HEK293 (cell line): ENCODE results near the gene MADD.

Experiments used
- CTCF ChIA-PET: fragments of 350-600 bp; formaldehyde crosslinking; extraction: SDS; loops from one replicate; lab custom pipeline; 2021; ENCODE audit warnings: antibody characterized with exemption; lab: Yijun Ruan, JAX
- POLR2A ChIA-PET: fragments of 300-600 bp; formaldehyde crosslinking; extraction: SDS; loops from one replicate; lab custom pipeline; 2020; ENCODE audit warnings: antibody characterized with exemption, inconsistent platforms; lab: Yijun Ruan, JAX
- H3K27ac ChIP-seq: fragments of 200-500 bp; sonication (Bioruptor generic); 2 replicates; pipeline ENCODE4 v1.5.1; 2014; ENCODE audit warnings: low read depth, low read length, control low read depth, inconsistent platforms; ENCODE audit errors: extremely low read depth
- H3K36me3 ChIP-seq, 2 experiments: fragments of 200-500 bp in 1 of 2; sonication (Bioruptor generic) in 1 of 2; 1 replicate in 1 of 2; 2 replicates in 1 of 2; pipeline ENCODE4 v1.5.1; 2014 to 2017; ENCODE audit warnings: inconsistent platforms in 2 of 2, low read length in 2 of 2; ENCODE audit not compliant: control insufficient read depth in 2 of 2, insufficient read depth in 1 of 2
- H3K4me1 ChIP-seq: fragments of 200-500 bp; sonication (Bioruptor generic); 2 replicates; pipeline ENCODE4 v1.5.1; 2014; ENCODE audit warnings: mild to moderate bottlenecking, low read length, inconsistent platforms; ENCODE audit not compliant: control insufficient read depth, insufficient read depth
- H3K4me3 ChIP-seq: 2 replicates; pipeline ENCODE4 v1.5.1; 2011; ENCODE audit warnings: low read depth, mild to moderate bottlenecking, control low read depth, low read length, moderate library complexity
- H3K9me3 ChIP-seq: fragments of 200-500 bp; sonication (Bioruptor generic); 2 replicates; pipeline ENCODE4 v1.5.1; 2014; ENCODE audit warnings: low read depth, low read length, inconsistent platforms; ENCODE audit not compliant: control insufficient read depth, insufficient read depth
- CTCF ChIP-seq: fragments of 450-650 bp; formaldehyde crosslinking; IDR thresholded peaks from 2 replicates; pipeline ENCODE4 v1.5.1; 2016; ENCODE audit warnings: missing biosample characterization, missing genetic modification characterization
- GFI1B ChIP-seq: fragments of 450-650 bp; formaldehyde crosslinking; IDR thresholded peaks from 2 replicates; pipeline ENCODE4 v1.5.1; 2016; ENCODE audit warnings: missing biosample characterization, missing genetic modification characterization
- KLF16 ChIP-seq: fragments of 450-650 bp; formaldehyde crosslinking; IDR thresholded peaks from 2 replicates; pipeline ENCODE4 v1.5.1; 2017; ENCODE audit warnings: missing biosample characterization, missing genetic modification characterization
- PATZ1 ChIP-seq: fragments of 450-650 bp; formaldehyde crosslinking; IDR thresholded peaks from 2 replicates; pipeline ENCODE4 v1.5.1; 2016; ENCODE audit warnings: missing biosample characterization, missing genetic modification characterization
- PRDM10 ChIP-seq: fragments of 450-650 bp; formaldehyde crosslinking; IDR thresholded peaks from 2 replicates; pipeline ENCODE4 v1.5.1; 2016; ENCODE audit warnings: missing biosample characterization, missing genetic modification characterization
- PRDM6 ChIP-seq: fragments of 450-650 bp; formaldehyde crosslinking; IDR thresholded peaks from 2 replicates; pipeline ENCODE4 v1.5.1; 2017; ENCODE audit warnings: missing biosample characterization, missing genetic modification characterization
- YY2 ChIP-seq: fragments of 450-650 bp; formaldehyde crosslinking; IDR thresholded peaks from 2 replicates; pipeline ENCODE4 v1.5.1; 2016; ENCODE audit warnings: missing biosample characterization, missing genetic modification characterization
- ZBTB17 ChIP-seq: fragments of 450-650 bp; formaldehyde crosslinking; IDR thresholded peaks from 2 replicates; pipeline ENCODE4 v1.5.1; 2016; ENCODE audit warnings: missing biosample characterization, missing genetic modification characterization
- ZFHX2 ChIP-seq: fragments of 450-650 bp; formaldehyde crosslinking; conservative IDR thresholded peaks from 2 replicates; pipeline ENCODE4 v1.5.1; 2016; ENCODE audit warnings: missing biosample characterization, missing genetic modification characterization
- ZNF155 ChIP-seq: fragments of 450-650 bp; formaldehyde crosslinking; IDR thresholded peaks from 2 replicates; pipeline ENCODE4 v1.5.1; 2016; ENCODE audit warnings: missing biosample characterization, missing genetic modification characterization
- ZNF174 ChIP-seq: fragments of 450-650 bp; formaldehyde crosslinking; IDR thresholded peaks from 2 replicates; pipeline ENCODE4 v1.5.0; 2017; ENCODE audit warnings: missing biosample characterization, mild to moderate bottlenecking, missing genetic modification characterization
- ZNF266 ChIP-seq: fragments of 450-650 bp; formaldehyde crosslinking; IDR thresholded peaks from 2 replicates; pipeline ENCODE4 v1.5.1; 2016; ENCODE audit warnings: missing biosample characterization, missing genetic modification characterization, low read depth
- ZNF280D ChIP-seq: fragments of 450-650 bp; formaldehyde crosslinking; IDR thresholded peaks from 2 replicates; pipeline ENCODE4 v1.5.1; 2016; ENCODE audit warnings: missing biosample characterization, missing genetic modification characterization
- ZNF311 ChIP-seq: fragments of 450-650 bp; formaldehyde crosslinking; IDR thresholded peaks from 2 replicates; pipeline ENCODE4 v1.5.1; 2017; ENCODE audit warnings: missing biosample characterization, missing genetic modification characterization, borderline replicate concordance
- ZNF423 ChIP-seq: fragments of 450-650 bp; formaldehyde crosslinking; IDR thresholded peaks from 2 replicates; pipeline ENCODE4 v1.5.1; 2016; ENCODE audit warnings: missing biosample characterization, missing genetic modification characterization
- ZNF433 ChIP-seq: fragments of 450-650 bp; formaldehyde crosslinking; IDR thresholded peaks from 2 replicates; pipeline ENCODE4 v1.5.1; 2016; ENCODE audit warnings: missing biosample characterization, missing genetic modification characterization, low read depth
- ZNF558 ChIP-seq: fragments of 450-650 bp; formaldehyde crosslinking; IDR thresholded peaks from 2 replicates; pipeline ENCODE4 v1.5.1; 2016; ENCODE audit warnings: missing biosample characterization, missing genetic modification characterization
- ZNF623 ChIP-seq: fragments of 450-650 bp; formaldehyde crosslinking; IDR thresholded peaks from 2 replicates; pipeline ENCODE4 v1.5.1; 2016; ENCODE audit warnings: missing biosample characterization, missing genetic modification characterization
- ZNF670 ChIP-seq: fragments of 450-650 bp; formaldehyde crosslinking; IDR thresholded peaks from 2 replicates; pipeline ENCODE4 v1.5.1; 2016; ENCODE audit warnings: missing biosample characterization, missing genetic modification characterization, low read depth
- ZNF76 ChIP-seq: fragments of 450-650 bp; formaldehyde crosslinking; IDR thresholded peaks from 2 replicates; pipeline ENCODE4; 2016; ENCODE audit warnings: low read depth, missing biosample characterization, missing genetic modification characterization, borderline replicate concordance
- ZSCAN16 ChIP-seq: fragments of 450-650 bp; formaldehyde crosslinking; IDR thresholded peaks from 2 replicates; pipeline ENCODE4 v1.5.1; 2016; ENCODE audit warnings: missing biosample characterization, missing genetic modification characterization
- TF ChIP-seq, protein P1 (sequence below): fragments of 450-650 bp; formaldehyde crosslinking; IDR thresholded peaks from 2 replicates; pipeline ENCODE4 v1.5.1; 2016; ENCODE audit warnings: missing biosample characterization, missing genetic modification characterization

MADD gene

DNA sequence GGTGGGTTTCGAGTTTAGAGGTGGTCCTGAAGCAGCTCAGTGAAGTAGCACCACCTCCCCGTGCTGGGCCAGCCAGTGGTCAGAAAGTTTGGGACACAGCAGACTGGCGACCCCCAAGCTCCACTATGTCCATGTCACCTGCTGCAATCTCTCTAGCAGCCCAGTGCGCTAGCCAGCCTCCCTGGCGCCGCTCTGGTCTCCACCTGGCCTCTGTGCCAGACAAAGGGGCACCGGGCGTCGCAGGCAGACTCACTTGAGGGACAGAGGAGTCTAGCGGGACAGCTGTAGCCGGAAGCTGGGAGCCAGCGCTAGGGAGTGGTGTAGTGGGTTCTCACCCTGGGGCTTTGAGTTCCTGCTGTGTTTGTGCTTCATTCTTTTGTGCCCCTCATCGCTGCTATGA lies 57.1 kb downstream of the MADD start (continued):
- TF ChIP-seq, protein P1, sequence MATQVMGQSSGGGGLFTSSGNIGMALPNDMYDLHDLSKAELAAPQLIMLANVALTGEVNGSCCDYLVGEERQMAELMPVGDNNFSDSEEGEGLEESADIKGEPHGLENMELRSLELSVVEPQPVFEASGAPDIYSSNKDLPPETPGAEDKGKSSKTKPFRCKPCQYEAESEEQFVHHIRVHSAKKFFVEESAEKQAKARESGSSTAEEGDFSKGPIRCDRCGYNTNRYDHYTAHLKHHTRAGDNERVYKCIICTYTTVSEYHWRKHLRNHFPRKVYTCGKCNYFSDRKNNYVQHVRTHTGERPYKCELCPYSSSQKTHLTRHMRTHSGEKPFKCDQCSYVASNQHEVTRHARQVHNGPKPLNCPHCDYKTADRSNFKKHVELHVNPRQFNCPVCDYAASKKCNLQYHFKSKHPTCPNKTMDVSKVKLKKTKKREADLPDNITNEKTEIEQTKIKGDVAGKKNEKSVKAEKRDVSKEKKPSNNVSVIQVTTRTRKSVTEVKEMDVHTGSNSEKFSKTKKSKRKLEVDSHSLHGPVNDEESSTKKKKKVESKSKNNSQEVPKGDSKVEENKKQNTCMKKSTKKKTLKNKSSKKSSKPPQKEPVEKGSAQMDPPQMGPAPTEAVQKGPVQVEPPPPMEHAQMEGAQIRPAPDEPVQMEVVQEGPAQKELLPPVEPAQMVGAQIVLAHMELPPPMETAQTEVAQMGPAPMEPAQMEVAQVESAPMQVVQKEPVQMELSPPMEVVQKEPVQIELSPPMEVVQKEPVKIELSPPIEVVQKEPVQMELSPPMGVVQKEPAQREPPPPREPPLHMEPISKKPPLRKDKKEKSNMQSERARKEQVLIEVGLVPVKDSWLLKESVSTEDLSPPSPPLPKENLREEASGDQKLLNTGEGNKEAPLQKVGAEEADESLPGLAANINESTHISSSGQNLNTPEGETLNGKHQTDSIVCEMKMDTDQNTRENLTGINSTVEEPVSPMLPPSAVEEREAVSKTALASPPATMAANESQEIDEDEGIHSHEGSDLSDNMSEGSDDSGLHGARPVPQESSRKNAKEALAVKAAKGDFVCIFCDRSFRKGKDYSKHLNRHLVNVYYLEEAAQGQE, result no peak
- TF ChIP-seq ZNF280D (tag by site-specific recombination) (no peak), ZNF670 (no peak), ZNF174 (tag by site-specific recombination) (no peak), ZSCAN16 (no peak), ZNF558 (tag by site-specific recombination) (no peak), ZNF311 (tag by site-specific recombination) (no peak), PRDM6 (tag by site-specific recombination) (no peak), ZFHX2 (tag by site-specific recombination) (no peak), YY2 (tag by site-specific recombination) (no peak)

GRCh38 chr11:47327949-47328348 lies 58.0 kb downstream of the MADD start:
- Histone ChIP-seq H3K4me1 (no peaks in the 10 kb centered on the region), H3K4me3 (no peak overlapping the region), H3K36me3 (peaks cover 0 to 4% of the 10 kb centered on the region in 2 experiments; a peak in 2 of 3 replicates), H3K27ac (no peak overlapping the region), H3K9me3 (no peaks in the 10 kb centered on the region)
- CTCF ChIA-PET, result no interaction called here
- POLR2A ChIA-PET, result no interaction called here
- no peak for TF ChIP-seq ZNF155 (tag by site-specific recombination)
- TF ChIP-seq ZNF423, result no peak
- no peak for TF ChIP-seq ZNF266 (tag by site-specific recombination)
- no peak for TF ChIP-seq ZBTB17 (tag by site-specific recombination)
- TF ChIP-seq GFI1B (tag by site-specific recombination), result no peak
- no peak for TF ChIP-seq KLF16 (tag by site-specific recombination)
- TF ChIP-seq PATZ1, result no peak
- no peak for TF ChIP-seq PRDM10 (tag by site-specific recombination)
- TF ChIP-seq ZNF623 (tag by site-specific recombination), result no peak
- no peak for TF ChIP-seq CTCF (tag by site-specific recombination)
- TF ChIP-seq ZNF433 (tag by site-specific recombination), result no peak
- no peak for TF ChIP-seq ZNF76 (tag by site-specific recombination)
